ENCODE measurements around the gene SNX8. TPM values are rescaled to one million over a fixed set of nuclear protein-coding genes. Genes with fewer than 3 reads are reported as not detected.

SNX8 gene
- total RNA-seq, 1 experiment from 2014 or later: 86.6 TPM

GRCh38 chr7:2220954-2221353 is 93.3 kb downstream of the SNX8 start:
- no TSS peak for BruUV-seq (replicated peaks)
- DNase-seq: no peak
- no peaks in the 10 kb centered on the region for H3K27me3 Mint-ChIP-seq (ENCODE audit: insufficient read depth, unreplicated experiment)
- no peak overlapping the region for H3K4me3 Mint-ChIP-seq (ENCODE audit: unreplicated experiment)
- H3K4me3 ChIP-seq (ENCODE audit: low read depth, low read length): no peak overlapping the region
- no peaks in the 10 kb centered on the region for H3K4me1 Mint-ChIP-seq (ENCODE audit: low read depth, unreplicated experiment)
- H3K27ac Mint-ChIP-seq (ENCODE audit: unreplicated experiment): no peak overlapping the region
- no peaks in the 10 kb centered on the region for H3K9me3 Mint-ChIP-seq (ENCODE audit: unreplicated experiment)
- POLR2A ChIA-PET: interaction anchor here (0.6 kb wide), 1 partner anchor 732 kb away, joined by 5 read pairs; no protein-coding TSS in a partner anchor
- no peaks in the 10 kb centered on the region for H3K9me3 ChIP-seq
- intact Hi-C loops (cut with micrococcal nuclease; ENCODE audit: unreplicated experiment): no loop called here
- peaks cover 73% of the 10 kb centered on the region for H3K36me3 Mint-ChIP-seq (ENCODE audit: insufficient read depth, unreplicated experiment)
- CTCF ChIA-PET: no interaction called here
- peaks cover 3% of the 10 kb centered on the region; the same call in 1 of the 2 replicates for H3K36me3 ChIP-seq (ENCODE audit: control insufficient read depth, insufficient read depth, low read length)
- no peaks in the 10 kb centered on the region for H3K27me3 ChIP-seq (replicated peaks; ENCODE audit: control insufficient read depth, insufficient read depth, low read length)
- TF ChIP-seq CTCF (IDR thresholded peaks at IDR 0.05; ENCODE audit: insufficient read depth in 1 of 2, low read depth in 1 of 2, low read length in 1 of 2, severe bottlenecking in 1 of 2, unreplicated experiment in 1 of 2): no peak
- no peaks in the 10 kb centered on the region for H3K4me1 ChIP-seq

- Mint-ChIP-seq H3K9me3 (ENCODE audit: unreplicated experiment) (no peaks in the 10 kb centered on the region), H3K4me1 (ENCODE audit: low read depth, unreplicated experiment) (no peaks in the 10 kb centered on the region), H3K4me3 (ENCODE audit: unreplicated experiment) (no peak overlapping the region), H3K27me3 (ENCODE audit: insufficient read depth, unreplicated experiment) (no peaks in the 10 kb centered on the region), H3K27ac (ENCODE audit: unreplicated experiment) (no peak overlapping the region), H3K36me3 (ENCODE audit: insufficient read depth, unreplicated experiment) (peaks cover 73% of the 10 kb centered on the region)
- BruUV-seq (replicated peaks): no TSS peak
- DNase-seq: no peak
- H3K4me3 ChIP-seq (ENCODE audit: low read depth, low read length): no peak overlapping the region
- ChIA-PET CTCF (no interaction called here), POLR2A (interaction anchor here (0.6 kb wide), 1 partner anchor 731 kb away, joined by 5 read pairs; no protein-coding TSS in a partner anchor)
- TF ChIP-seq CTCF (IDR thresholded peaks at IDR 0.05; ENCODE audit: insufficient read depth in 1 of 2, low read depth in 1 of 2, low read length in 1 of 2, severe bottlenecking in 1 of 2, unreplicated experiment in 1 of 2): no peak
- no peaks in the 10 kb centered on the region for H3K4me1 ChIP-seq
- peaks cover 6% of the 10 kb centered on the region for H3K36me3 ChIP-seq (ENCODE audit: control insufficient read depth, insufficient read depth, low read length)
- H3K27me3 ChIP-seq (replicated peaks; ENCODE audit: control insufficient read depth, insufficient read depth, low read length): no peaks in the 10 kb centered on the region
- no peaks in the 10 kb centered on the region for H3K9me3 ChIP-seq
- intact Hi-C loops (cut with micrococcal nuclease; ENCODE audit: unreplicated experiment): no loop called here
These were observed 93.7 kb downstream of the SNX8 start for GRCh38 chr7:2220506-2220905.

DNA sequence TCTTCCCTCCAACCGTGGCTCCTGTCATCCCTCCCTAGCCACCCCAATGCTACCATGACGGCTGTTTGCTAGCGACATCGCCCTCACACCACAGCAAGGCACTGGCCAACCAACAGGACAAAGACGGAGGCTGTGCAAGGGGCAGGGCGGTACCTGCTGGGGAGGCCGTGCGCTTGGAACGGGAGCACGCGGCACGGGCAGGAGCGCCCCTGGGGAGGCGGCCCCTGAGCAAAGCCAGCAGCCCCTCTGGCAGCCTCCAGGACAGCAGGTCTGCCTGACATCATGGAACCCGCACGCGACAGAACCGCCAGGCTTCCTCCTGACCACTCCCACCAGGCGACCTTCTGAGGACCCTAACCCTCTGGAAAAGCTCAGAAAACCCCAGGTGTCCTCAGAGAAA is 94.2 kb downstream of the SNX8 start:
- H3K4me1 ChIP-seq: no peaks in the 10 kb centered on the region
- Mint-ChIP-seq H3K36me3 (ENCODE audit: insufficient read depth, unreplicated experiment) (peaks cover 74% of the 10 kb centered on the region), H3K27ac (ENCODE audit: unreplicated experiment) (no peak overlapping the region), H3K27me3 (ENCODE audit: insufficient read depth, unreplicated experiment) (no peaks in the 10 kb centered on the region), H3K4me3 (ENCODE audit: unreplicated experiment) (no peak overlapping the region), H3K9me3 (ENCODE audit: unreplicated experiment) (no peaks in the 10 kb centered on the region), H3K4me1 (ENCODE audit: low read depth, unreplicated experiment) (no peaks in the 10 kb centered on the region)
- no peak for TF ChIP-seq CTCF (IDR thresholded peaks at IDR 0.05; ENCODE audit: insufficient read depth in 1 of 2, low read depth in 1 of 2, low read length in 1 of 2, severe bottlenecking in 1 of 2, unreplicated experiment in 1 of 2)
- ChIA-PET CTCF (no interaction called here), POLR2A (no interaction called here)
- intact Hi-C loops (cut with micrococcal nuclease; ENCODE audit: unreplicated experiment): no loop called here
- H3K27me3 ChIP-seq (replicated peaks; ENCODE audit: control insufficient read depth, insufficient read depth, low read length): no peaks in the 10 kb centered on the region
- peaks cover 6% of the 10 kb centered on the region for H3K36me3 ChIP-seq (ENCODE audit: control insufficient read depth, insufficient read depth, low read length)
- DNase-seq: no peak
- no peaks in the 10 kb centered on the region for H3K9me3 ChIP-seq
- BruUV-seq (replicated peaks): no TSS peak
- no peak overlapping the region for H3K4me3 ChIP-seq (ENCODE audit: low read depth, low read length)
